GM10266 (cell line): Measurements from ENCODE around the gene LYRM4.

Experiments
- DNase-seq: peaks from one replicate; pipeline ENCODE4 v3.0.0; 2012; ENCODE audit errors: extremely low spot score
- CTCF ChIP-seq: IDR thresholded peaks from 2 replicates; pipeline ENCODE4 v1.5.1; 2012; ENCODE audit warnings: mild to moderate bottlenecking, low read depth; ENCODE audit not compliant: control insufficient read depth, insufficient read depth; ENCODE audit errors: missing control alignments

Gene LYRM4

GRCh38 chr6:5280920-5281319, 20.2 kb upstream of the LYRM4 start:
- DNase-seq: no peak
- TF ChIP-seq CTCF: no peak

GRCh38 chr6:5279891-5280338, 19.2 kb upstream of the LYRM4 start:
- no peak for TF ChIP-seq CTCF
- no peak for DNase-seq

- DNase-seq: no peak
- TF ChIP-seq CTCF: no peak
These were observed 17.9 kb upstream of the LYRM4 start for GRCh38 chr6:5278565-5279120.

GRCh38 chr6:5278047-5278446, 17.3 kb upstream of the LYRM4 start:
- TF ChIP-seq CTCF: no peak
- peak; percentile 25 for DNase-seq

- DNase-seq: no peak
- TF ChIP-seq CTCF: no peak
These were observed 16.8 kb upstream of the LYRM4 start for GRCh38 chr6:5277589-5277988.

- TF ChIP-seq CTCF: no peak
These were observed 15.8 kb upstream of the LYRM4 start for GRCh38 chr6:5276581-5276980.

GRCh38 chr6:5275497-5275896, 14.7 kb upstream of the LYRM4 start:
- no peak for DNase-seq
- TF ChIP-seq CTCF: no peak

More at GRCh38 chr6:5276581-5276980, 15.8 kb upstream of the LYRM4 start:
- no peak for DNase-seq
